GM12864 (cell line): ENCODE results near the gene SSH2.
A peak's percentile ranks its signal among the peaks of the same experiment; 100 is the strongest.

Experiments used
- DNase-seq: peaks from one replicate; pipeline ENCODE4 v3.0.0-alpha.2; 2011; ENCODE audit warnings: low read depth
- H3K4me3 ChIP-seq: 2 replicates; pipeline ENCODE4 v1.5.1; 2011; ENCODE audit warnings: mild to moderate bottlenecking, low read depth, low read length, control low read depth
- TF ChIP-seq, protein P1 (sequence below): IDR thresholded peaks from 2 replicates; pipeline ENCODE4 v1.5.1; 2011; ENCODE audit warnings: low read depth, mild to moderate bottlenecking, moderate library complexity, low read length, control low read depth, inconsistent platforms; ENCODE audit errors: missing control alignments

Gene SSH2

DNA sequence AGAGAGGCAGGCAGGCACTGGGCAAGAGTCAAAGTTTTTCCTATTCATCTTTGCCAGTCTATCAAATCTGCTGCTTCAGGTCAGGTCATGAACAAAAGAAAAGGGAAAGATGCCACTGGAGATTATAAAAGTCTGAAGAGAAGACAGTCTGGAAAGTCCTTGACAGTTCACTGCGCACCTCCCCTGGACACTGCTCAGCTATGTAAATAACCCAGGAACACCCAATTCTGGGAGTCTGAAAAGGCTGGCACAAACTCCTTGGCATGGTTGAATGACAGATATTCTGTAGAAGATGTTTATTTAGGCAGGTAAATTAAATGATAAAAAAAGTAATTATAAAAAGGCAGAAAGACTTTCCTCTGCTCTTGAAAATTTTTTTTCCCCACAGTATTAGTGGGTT lies 302.1 kb downstream of the SSH2 start:
- DNase-seq = no peak
- TF ChIP-seq, protein P1, sequence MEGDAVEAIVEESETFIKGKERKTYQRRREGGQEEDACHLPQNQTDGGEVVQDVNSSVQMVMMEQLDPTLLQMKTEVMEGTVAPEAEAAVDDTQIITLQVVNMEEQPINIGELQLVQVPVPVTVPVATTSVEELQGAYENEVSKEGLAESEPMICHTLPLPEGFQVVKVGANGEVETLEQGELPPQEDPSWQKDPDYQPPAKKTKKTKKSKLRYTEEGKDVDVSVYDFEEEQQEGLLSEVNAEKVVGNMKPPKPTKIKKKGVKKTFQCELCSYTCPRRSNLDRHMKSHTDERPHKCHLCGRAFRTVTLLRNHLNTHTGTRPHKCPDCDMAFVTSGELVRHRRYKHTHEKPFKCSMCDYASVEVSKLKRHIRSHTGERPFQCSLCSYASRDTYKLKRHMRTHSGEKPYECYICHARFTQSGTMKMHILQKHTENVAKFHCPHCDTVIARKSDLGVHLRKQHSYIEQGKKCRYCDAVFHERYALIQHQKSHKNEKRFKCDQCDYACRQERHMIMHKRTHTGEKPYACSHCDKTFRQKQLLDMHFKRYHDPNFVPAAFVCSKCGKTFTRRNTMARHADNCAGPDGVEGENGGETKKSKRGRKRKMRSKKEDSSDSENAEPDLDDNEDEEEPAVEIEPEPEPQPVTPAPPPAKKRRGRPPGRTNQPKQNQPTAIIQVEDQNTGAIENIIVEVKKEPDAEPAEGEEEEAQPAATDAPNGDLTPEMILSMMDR = no peak
- H3K4me3 ChIP-seq = no peak overlapping the region

DNA sequence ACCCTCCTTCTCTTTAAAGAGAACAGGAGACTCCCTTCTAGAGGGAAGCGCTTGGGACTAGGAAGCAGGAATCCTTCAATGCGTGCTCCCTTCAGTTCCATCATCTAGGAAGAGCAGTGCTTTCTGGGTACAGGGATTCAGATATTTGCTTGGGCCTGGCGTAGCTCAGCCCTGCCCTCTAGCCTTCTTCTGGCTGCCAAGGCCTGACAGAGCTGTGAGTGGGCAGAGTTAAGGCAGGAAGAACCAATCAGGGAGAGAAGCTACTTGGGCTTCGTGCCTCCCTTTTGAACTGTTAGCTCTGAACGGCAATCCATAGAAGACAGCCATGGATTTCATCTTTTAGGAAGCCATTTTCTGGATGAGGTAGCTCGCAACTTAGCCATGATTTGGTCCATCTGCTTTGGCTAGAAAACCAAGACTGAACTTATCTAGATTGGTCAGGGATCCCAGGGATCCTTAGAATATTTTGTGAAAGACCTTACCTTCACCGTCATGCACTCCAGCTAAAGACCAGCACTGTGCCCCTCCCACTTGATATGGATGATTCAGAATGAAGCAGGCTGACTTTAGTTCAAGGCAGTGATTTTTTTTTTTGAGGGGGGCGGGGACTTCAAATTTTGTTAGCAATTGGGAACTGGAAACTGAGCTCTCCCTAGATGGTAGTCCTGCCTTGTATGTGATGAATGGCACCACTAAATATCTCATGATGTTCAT lies 304.8 kb downstream of the SSH2 start:
- TF ChIP-seq, protein P1 = no peak
- no peak for DNase-seq
- H3K4me3 ChIP-seq = no peak overlapping the region

DNA sequence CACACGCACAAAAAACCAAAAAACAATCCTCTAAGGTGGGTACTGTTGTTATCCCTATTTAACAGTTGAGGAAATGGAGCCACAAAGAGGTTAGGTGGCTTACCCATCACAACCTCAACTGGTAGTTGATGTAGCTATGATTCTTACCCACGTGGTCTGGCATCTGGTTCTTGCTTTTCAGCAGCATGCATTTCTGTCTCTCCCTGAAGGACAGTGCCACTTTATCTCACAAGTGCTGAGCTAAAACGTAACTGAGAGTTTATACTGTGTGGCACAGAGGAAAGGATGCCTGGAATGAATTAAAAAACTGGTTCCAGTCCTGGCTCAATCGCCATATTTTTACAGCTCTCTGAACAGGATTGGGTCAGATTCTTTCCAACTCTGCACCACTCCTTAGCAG lies 305.4 kb downstream of the SSH2 start:
- no peak for DNase-seq
- H3K4me3 ChIP-seq = no peak overlapping the region
- TF ChIP-seq, protein P1 = no peak

DNA sequence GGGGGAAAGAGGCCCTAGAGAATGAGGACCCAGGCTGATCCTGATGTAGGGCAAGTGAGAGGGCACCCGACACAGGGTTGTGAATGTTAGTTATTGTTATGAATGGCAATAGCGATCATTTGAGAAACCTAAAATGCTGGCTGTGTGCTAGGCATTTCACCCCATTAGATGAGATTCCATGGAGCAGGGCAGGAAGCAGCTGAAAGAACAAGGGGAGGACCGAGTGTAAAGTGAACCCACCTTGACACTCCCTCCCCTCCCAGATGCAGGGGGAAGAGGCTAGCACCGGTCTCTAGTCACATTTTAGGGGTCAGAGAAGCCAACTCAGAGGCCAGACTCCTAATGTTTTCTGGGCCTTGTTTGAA lies 306.8 kb downstream of the SSH2 start:
- DNase-seq = no peak
- TF ChIP-seq, protein P1 = no peak
- peak overlapping the region; percentile 69 for H3K4me3 ChIP-seq

DNA sequence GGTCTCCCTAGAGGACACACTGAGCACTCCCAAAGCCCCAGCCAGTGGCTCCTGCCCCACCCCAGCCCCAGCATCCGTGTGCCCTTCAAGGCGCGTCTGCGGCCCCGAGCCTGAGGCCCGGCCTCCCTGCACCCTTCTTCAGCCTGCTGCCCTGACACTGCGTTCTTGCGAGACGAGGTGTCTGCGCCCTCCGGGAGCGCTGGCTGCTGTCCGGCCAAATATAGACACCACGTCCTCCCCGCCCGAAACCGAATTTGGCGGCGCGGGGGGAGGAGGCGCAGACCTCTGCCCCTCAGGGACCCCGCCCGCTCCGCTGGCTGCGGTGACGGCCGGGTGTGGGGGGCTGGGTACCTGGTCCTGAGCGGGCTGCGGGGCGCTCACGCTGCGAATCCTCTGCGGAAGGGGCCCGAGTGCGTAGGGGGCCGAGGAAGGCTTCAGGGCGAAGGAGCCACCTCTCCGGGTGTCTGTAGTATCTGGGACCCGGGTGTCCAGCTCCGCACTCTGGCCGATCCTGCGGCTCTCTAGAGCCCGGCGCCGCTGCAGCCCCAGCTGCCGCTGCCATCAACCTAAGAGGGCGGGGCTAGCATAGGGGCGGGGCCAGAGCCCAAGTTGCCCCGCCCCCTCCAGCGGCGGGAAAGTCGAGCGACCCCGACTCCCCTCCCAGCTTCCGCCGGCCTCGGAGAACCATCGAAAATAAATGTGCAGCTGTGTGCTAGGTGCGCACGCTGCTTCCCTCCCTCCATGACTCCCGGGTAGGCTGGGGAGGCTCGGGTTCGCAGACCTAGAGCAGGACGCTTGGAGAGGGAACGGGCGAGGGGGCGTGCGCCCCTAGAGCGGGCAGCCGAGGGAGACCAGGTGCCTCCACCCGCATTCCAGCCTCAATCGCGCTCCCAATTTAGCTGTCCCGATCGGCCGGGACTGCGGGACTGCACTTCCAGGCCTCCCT lies 307.4 kb downstream of the SSH2 start, which contains the start of gene CORO6:
TSS of gene CORO6 (minus strand) at position 576 of the 946 bp plus-strand sequence. CDS start 1,491 bp downstream, outside the sequence.
- DNase-seq = no peak
- TF ChIP-seq, protein P1 = no peak
- peak within 1 kb of the TSS; percentile 69 for H3K4me3 ChIP-seq

DNA sequence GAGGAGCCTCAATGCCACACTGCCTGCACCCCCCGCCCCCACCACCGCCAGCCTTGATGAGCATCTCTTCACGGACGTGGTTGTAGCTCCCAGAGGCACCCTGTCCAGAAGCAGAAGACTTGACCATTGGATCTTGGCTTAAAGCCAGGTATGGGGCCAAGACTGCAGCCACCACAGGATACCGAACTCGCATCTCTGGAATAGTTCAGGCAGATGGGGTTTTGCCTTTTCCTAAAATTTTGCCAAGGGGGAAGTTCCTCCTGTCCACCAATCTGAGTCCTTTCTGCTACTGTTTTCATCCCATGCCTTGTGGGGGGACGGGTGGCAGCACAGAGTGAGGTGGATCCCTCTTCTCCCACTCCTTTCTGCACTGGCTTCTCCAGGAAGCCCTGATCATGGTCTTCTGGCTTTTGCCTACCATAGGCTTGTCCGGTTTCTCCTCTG lies 308.3 kb downstream of the SSH2 start:
- H3K4me3 ChIP-seq = peak overlapping the region; percentile 69
- DNase-seq = no peak
- TF ChIP-seq, protein P1 = no peak
